Fibroblast of the conjunctiva (primary cell): ENCODE data around the gene PRODH2.
A peak's percentile ranks its signal among the peaks of the same experiment; 100 is the strongest.
"Not testable (repeated sequence)": the region's sequence is repeated elsewhere in the genome, so short reads cannot be mapped to it uniquely, and the experiment has no call there.

Source experiments
- DNase-seq: peaks from one replicate; pipeline ENCODE4 v3.0.0-alpha.2; 2010; ENCODE audit warnings: low read depth

The PRODH2 gene

DNA sequence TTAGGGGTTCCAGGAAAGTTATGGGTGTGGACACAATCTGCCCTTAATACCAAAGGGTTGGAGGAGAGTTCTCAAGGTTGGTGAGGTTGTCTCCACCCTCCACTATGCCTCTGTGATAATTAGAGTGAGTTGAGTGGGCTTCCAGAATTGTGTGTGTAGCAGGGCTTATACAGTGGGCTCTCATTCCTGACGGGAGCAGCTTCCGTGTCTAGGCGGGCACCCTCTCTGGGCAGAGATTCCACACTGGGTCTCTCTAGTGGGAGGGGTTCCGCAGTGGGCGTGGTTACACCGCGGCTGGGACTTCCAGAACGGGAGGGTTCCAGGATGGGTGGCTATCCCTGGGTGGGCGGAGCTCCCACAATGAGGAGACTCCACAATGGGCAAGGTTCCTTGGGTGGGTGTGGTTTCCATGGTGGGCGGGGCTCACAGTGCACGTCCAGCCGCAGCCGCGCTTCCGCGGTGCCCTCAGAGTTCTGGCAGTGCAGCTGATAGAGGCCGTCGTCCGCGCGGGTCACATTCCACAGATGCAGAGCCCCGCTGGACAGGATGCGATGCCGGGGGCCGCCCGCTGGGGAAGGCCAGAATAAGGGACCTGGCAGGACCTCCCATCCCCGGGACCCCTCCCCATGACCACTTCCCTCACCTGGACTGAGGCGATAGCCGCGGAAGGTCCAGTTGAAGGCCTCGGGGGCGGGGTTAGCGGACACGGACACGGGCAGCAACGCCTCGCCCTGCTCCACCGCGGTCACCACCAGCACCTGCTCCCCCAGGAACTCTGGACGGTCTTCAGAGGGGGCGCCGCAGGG lies 31.2 kb upstream of the PRODH2 start:
- DNase-seq, result no peak

DNA sequence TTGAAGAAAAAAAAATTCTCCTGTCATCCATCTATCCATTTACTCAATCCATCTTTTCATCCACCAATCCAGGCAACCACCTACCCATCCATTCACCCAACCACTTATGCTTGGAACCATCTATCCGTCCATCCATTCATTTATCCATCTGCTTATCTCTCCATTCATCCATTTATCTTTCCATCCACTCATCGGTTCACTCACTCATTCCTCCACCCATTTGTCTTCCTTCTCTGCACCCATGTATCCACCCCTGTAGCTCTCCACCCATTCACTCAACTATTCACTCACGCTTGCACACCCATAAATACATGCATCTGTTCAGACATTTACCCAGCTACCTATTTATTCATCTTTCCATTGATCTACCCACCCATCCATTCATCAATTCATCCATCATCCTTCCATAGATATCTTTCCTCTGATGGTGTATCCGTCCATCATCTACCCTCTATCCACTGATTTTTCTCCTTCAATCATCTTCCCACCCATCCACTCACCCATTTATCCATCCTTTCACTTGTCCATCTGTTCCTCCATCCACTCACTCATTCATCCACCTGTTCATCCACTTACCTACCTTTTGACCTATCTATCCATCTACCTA lies 30.1 kb upstream of the PRODH2 start:
- no peak for DNase-seq

DNA sequence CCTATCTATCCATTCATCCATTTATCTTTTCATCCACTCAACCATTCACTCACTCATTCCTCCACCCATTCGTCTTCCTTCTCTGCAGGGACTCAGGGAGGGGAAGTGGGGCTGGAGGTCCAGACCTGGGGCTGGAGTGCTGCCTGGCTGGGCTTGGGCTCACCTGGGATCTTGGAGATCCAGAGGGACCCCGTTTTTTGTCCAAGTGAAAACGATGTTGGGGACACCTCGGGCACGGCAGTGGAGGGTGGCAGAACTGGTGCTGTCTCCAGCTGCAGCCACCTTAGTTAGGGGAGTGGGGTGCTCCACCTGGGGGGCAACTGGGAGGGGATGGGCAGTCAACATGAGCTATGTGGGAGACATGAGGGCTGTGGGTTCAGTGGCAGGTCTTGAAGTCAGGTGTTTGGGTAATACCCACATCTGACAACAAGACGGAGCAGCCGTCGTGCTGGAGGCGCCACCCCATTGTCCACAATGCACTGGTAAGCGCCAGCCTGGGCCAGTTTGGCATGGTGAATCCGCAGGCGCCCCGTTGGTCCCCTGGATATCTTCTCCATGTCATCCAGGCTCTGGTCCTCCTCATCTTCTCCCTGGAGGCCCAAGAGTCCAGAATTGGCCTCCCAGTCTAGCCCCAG lies 29.4 kb upstream of the PRODH2 start:
- DNase-seq, result no peak

DNA sequence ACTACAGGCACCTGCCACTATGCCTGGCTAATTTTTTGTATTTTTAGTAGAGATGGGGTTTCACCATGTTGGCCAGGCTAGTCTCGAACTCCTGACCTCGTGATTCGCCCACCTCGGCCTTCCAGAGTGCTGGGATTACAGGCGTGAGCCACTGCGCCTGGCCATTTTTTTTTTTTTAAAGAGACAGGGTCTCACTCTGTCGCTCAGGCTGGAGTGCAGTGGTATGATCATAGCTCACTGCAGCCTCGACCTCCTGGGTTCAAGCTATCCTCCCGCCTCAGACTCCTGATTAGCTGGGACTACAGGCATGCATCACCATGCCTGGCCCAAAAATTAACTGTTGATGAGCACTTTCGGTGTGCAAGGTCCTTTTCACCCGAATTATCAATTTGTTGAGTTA lies 23.5 kb upstream of the PRODH2 start:
- not testable (repeated sequence) for DNase-seq

- DNase-seq, result no peak
Observed at GRCh38 chr19:35833972-35834371, 21.3 kb upstream of the PRODH2 start.

- DNase-seq, result no peak
Observed at GRCh38 chr19:35832054-35832453, 19.4 kb upstream of the PRODH2 start.

DNA sequence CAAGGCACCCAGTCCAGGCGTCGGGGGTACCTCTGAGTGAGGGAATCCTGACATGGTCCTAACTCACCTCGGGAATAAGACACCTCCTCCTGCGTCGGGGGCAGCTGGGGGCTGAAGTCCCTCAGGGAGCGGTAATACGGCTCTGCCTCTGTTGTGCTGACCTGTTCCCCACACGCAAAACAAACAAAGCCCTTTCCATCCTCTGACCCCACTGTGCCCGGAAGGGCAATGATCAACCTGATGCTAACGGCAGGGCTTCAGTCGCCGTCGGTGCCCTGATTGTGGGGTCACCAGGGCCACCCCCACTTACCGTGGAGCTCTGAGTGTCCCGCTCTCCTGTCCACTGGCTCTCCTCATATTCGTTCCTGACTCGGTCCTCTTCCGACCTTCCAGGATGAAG lies 18.3 kb upstream of the PRODH2 start:
- no peak for DNase-seq

DNA sequence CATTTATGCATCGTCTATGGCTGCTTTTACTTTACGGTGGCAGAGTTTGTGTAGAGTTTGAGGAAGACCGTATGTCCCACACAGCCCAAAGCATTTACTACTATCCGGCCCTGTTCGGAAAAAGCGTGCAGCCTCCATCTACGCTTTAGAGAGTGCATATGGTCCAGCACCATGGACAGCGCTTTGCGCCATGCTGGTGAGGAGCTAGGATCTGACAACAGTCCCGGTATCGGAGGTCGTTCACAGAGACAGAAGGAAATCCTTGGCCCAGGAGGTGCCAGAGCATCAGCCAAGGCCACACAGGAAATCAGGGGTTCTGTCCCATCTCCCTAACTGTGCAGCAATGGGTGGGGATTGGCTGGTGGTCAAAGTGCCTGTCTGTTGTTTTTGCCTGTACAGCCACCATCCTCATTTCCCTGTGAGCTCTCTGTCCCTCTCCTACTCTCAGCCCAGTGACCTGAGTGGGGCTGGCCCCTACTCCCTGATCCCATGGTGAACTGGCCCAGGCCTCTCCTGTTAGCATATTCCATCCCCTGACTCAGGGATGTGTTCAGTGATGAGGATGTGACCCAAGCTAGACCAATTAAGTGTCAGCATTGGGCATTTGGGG lies 16.2 kb upstream of the PRODH2 start:
- DNase-seq, result peak; percentile 14

DNA sequence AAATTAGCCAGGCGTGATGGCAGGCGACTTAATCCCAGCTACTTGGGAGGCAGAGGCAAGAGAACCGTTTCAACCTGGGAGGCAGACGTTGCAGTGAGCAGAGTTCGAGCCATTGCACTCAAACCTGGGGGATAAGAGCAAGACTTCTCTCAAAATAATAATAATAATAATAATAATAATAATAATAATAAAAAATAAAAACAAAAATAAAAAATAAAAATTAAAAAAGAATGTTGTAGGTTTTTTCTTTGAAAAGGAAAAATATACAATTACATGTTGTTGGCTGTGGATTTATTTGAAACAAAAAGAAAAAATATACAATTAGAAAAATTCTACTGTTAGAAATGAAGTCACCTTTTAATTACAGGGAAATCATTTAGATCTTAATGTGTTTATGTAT lies 11.5 kb upstream of the PRODH2 start:
- no peak for DNase-seq

DNA sequence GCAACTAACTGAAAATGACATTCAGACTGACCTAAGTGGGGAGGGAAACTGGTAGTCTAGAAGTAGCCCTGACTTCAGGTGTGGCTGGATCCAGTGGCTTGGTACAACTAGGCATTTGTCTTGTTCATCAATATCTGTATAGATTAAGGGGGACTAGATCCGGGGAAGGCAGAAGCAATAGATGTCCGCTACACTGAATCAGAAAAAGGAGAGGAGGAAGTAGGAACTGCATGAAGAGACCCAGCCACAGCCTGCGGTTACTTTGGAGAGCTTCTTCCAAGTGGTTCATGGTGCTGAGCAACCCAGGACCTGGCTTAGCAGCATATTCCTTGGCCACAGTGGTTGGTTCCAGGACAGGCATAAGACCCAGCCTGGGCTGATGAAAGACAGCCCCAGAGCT lies 9.9 kb upstream of the PRODH2 start:
- no peak for DNase-seq

DNA sequence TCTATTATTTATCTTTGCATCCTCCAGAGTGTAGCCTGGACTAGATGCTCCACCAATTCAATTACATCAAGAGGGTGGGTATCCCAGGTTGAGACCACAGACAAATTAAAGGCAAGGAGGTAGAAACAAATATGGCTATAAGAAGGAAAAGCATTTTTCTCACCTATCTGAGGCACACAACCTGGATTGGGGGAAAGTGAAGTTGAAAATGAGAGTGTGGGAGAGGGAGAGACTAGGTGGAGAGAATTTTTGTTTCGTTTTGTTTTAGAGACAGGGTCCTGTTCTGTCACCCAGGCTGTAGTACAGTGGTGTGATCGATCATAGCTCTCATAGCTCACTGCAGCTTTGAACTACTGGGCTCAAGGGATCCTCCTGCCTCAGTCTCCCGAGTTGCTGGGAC lies 5.8 kb upstream of the PRODH2 start:
- no peak for DNase-seq

- no peak for DNase-seq
Observed at GRCh38 chr19:35816846-35817245, 4.2 kb upstream of the PRODH2 start.

GRCh38 chr19:35816262-35816661 lies 3.6 kb upstream of the PRODH2 start:
- no peak for DNase-seq

DNA sequence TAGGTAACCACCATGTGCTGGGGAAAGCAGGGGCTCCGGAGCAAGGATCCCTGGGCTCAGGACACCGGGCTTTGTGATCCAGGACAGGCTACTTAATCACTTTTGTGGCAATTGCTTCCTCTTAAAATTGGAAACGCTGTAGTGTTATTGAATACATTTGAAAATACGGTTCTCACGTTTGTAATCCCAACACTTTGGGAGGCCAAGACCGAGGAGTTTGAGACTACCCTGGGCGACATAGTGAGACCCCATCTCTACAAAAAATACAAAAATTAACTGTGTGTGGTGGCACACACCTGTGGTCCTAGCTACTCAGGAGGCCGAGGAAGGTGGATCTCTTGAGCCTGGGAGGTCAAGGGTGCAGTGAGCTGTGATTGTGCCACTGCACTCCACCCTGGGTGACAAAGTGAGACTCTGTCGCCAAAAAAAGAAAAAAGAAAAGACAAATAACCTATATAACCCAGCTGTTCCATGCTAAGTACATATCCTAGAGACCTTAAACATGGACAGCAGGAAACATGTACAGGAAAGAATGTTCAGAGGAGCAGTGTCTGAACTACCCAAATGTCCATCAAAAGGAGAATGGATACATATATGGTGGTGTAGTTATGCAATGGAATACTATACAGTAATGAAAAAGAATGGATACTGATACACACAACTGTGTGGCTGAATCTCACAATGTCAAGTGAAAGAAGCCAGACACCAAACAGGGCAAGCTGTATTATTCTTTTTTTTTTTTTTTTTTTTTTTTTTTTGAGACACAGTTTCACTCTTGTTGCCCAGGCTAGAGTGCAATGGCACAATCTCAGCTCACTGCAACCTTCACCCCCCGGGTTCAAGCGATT lies 622 bp upstream of the PRODH2 start:
- DNase-seq, result no peak

- no peak for DNase-seq
Observed at GRCh38 chr19:35811317-35812219, 1.1 kb downstream of the PRODH2 start.

DNA sequence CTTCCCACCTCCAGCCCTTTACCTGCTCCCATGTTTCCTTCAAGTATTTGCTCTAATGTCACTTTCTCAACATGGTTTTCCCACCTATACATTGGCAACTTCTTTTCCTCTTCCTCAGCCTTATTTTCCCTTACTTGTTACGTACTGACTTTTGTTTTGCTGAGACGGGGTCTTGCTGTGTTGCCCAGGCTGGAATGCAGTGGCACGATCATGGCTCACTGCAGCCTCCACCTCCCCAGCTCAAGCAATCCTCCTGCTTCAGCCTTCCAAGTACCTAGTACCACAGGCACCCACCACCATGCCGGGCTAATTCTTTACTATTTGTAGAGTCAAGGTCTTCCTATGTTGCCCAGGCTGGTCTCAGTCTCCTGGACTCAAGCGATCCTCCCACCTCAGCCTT lies 5.0 kb downstream of the PRODH2 start:
- no peak for DNase-seq

DNA sequence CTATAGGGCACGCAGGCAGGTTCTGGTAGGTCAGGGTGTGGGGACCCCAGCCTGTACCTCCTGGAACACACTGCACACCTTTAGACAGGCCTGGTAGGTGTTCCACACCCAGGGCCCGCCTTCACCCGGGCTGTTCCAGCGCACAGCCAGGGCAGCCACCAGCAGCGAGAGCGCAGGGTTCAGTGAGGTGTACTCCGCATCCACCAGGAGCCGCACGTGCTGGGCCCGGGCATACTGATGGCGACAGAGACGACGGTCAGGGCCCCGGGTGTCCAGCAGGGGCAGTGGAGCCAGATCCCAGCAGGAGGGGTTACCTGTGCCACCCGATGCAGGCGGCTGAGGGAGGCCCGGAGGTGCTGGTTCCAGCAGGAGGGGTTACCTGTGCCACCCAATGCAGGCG lies 6.0 kb downstream of the PRODH2 start:
- no peak for DNase-seq

DNA sequence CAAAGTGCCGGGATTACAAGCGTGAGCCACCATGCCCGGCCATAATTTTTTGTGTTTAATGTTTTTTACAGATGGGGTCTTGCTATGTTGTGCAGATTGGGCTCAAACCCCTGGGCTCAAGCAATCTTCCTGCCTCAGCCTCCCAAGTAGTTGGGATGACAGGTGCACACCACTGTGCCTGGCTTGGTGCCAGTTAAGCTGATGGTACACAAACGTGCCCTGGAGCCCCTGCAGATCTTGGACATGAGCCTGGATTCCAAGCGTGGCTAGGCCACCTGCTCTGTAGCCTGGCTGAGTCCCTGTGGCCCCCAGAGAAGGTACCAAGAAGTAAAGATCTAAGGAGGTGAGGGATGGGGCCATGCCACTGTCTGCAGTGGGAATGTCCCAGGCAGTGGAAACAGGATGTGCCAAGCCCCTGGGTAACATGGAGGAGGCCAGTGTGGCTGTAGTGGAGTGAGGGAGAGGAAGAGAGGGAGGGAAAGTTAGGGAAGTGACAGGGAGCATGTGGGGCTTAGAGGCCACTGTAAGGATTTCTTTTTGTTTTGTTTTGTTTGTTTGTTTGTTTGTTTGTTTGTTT lies 7.0 kb downstream of the PRODH2 start:
- no peak for DNase-seq

DNA sequence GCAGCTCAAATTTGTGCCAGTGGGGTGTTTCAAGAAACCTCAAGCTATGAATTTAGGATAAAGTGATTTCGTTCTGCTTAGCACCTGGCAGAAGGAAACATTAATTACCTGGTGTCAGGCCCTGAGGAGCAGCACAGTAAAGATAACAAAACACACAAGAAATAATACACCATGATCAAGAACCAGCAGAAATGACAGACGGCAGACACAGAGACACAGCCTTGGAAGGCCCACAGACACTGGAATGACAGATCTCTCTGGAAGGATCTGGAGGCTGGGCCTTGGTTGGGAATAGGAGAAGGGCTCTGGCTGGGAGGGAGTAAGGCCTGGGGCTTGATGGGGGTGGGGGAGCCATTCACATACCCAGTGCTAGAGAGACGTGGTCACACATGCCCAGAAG lies 10.8 kb downstream of the PRODH2 start:
- DNase-seq, result no peak

DNA sequence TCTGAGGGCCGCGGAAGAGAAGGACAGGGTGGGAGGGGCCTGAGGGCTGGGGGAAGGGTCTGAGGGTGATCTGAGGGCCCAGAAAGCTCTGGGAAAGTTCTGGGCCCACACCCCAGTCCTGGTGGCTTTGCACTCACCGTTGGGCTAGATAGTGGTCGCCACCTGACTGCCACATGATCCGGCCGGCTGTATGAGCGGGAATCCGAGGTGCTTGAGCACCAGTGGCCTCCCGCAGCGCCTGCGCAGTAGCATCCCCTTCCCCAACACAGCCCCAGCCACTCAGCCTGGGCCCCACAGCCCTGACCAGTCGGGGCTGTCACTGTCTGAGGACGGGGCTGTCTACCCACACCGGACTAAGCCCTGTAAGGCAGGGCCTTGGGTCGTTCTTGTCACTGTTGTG lies 15.0 kb downstream of the PRODH2 start:
- DNase-seq, result no peak
